ENCODE results near the gene FREM1.

Gene FREM1

GRCh38 chr9:14756291-14756690, 153.9 kb downstream of the FREM1 start:
- H3K27me3 ChIP-seq (replicated peaks) = no peaks in the 10 kb centered on the region
- H3K27ac ChIP-seq = no peak overlapping the region
- H3K4me3 ChIP-seq (ENCODE audit: low read depth, low read length) = no peak overlapping the region
- no peaks in the 10 kb centered on the region for H3K36me3 ChIP-seq (replicated peaks)
- TF ChIP-seq CTCF (IDR thresholded peaks at IDR 0.05; ENCODE audit: low read depth, low read length, missing control alignments) = no peak
- no peak for DNase-seq
- in situ Hi-C loops (cut with HindIII; ENCODE audit: low pct_ligation_motif_present, low sequenced_read_pairs) = no loop called here

- no peak for TF ChIP-seq CTCF (IDR thresholded peaks at IDR 0.05; ENCODE audit: low read depth, low read length, missing control alignments)
- Histone ChIP-seq H3K27ac (no peak overlapping the region), H3K27me3 (replicated peaks) (no peaks in the 10 kb centered on the region), H3K36me3 (replicated peaks) (no peaks in the 10 kb centered on the region), H3K4me3 (ENCODE audit: low read depth, low read length) (no peak overlapping the region)
- DNase-seq = no peak
- in situ Hi-C loops (cut with HindIII; ENCODE audit: low pct_ligation_motif_present, low sequenced_read_pairs) = no loop called here
Observed at GRCh38 chr9:14752871-14753270, 157.4 kb downstream of the FREM1 start.

- no peak for TF ChIP-seq CTCF (IDR thresholded peaks at IDR 0.05; ENCODE audit: low read depth, low read length, missing control alignments)
- no peak for DNase-seq
- H3K4me3 ChIP-seq (ENCODE audit: low read depth, low read length) = no peak overlapping the region
- no peaks in the 10 kb centered on the region for H3K36me3 ChIP-seq (replicated peaks)
- no peak overlapping the region for H3K27ac ChIP-seq
- in situ Hi-C loops (cut with HindIII; ENCODE audit: low pct_ligation_motif_present, low sequenced_read_pairs) = no loop called here
- H3K27me3 ChIP-seq (replicated peaks) = no peaks in the 10 kb centered on the region
Observed at GRCh38 chr9:14752271-14752670, 158.0 kb downstream of the FREM1 start.

- H3K27ac ChIP-seq = no peak overlapping the region
- TF ChIP-seq CTCF (IDR thresholded peaks at IDR 0.05; ENCODE audit: low read depth, low read length, missing control alignments) = no peak
- no peak overlapping the region for H3K4me3 ChIP-seq (ENCODE audit: low read depth, low read length)
- H3K27me3 ChIP-seq (replicated peaks) = no peaks in the 10 kb centered on the region
- DNase-seq = no peak
- in situ Hi-C loops (cut with HindIII; ENCODE audit: low pct_ligation_motif_present, low sequenced_read_pairs) = no loop called here
- no peaks in the 10 kb centered on the region for H3K36me3 ChIP-seq (replicated peaks)
Observed at GRCh38 chr9:14750821-14751220, 159.4 kb downstream of the FREM1 start.

- H3K36me3 ChIP-seq (replicated peaks) = no peaks in the 10 kb centered on the region
- no peak overlapping the region for H3K4me3 ChIP-seq (ENCODE audit: low read depth, low read length)
- DNase-seq = no peak
- H3K27me3 ChIP-seq (replicated peaks) = no peaks in the 10 kb centered on the region
- in situ Hi-C loops (cut with HindIII; ENCODE audit: low pct_ligation_motif_present, low sequenced_read_pairs) = no loop called here
- H3K27ac ChIP-seq = no peak overlapping the region
- no peak for TF ChIP-seq CTCF (IDR thresholded peaks at IDR 0.05; ENCODE audit: low read depth, low read length, missing control alignments)
Observed at GRCh38 chr9:14749741-14750211, 160.5 kb downstream of the FREM1 start.

- H3K27me3 ChIP-seq (replicated peaks) = no peaks in the 10 kb centered on the region
- in situ Hi-C loops (cut with HindIII; ENCODE audit: low pct_ligation_motif_present, low sequenced_read_pairs) = no loop called here
- H3K4me3 ChIP-seq (ENCODE audit: low read depth, low read length) = no peak overlapping the region
- H3K27ac ChIP-seq = no peak overlapping the region
- no peak for TF ChIP-seq CTCF (IDR thresholded peaks at IDR 0.05; ENCODE audit: low read depth, low read length, missing control alignments)
- DNase-seq = no peak
- H3K36me3 ChIP-seq (replicated peaks) = no peaks in the 10 kb centered on the region
Observed at GRCh38 chr9:14748373-14748772, 161.9 kb downstream of the FREM1 start.

Data from brain microvascular endothelial cell (primary cell).